CD4-positive, alpha-beta T cell treated with Interleukin-1 beta for 1 hour (primary cell): ENCODE data around the gene C5orf63.
"Not testable (repeated sequence)": the region's sequence is repeated elsewhere in the genome, so short reads cannot be mapped to it uniquely, and the experiment has no call there.

Experiments used
- DNase-seq, 2 donors: peaks; one replicate each; pipeline ENCODE4 v3.0.0-alpha.2; 2020 to 2022

Gene C5orf63

GRCh38 chr5:127070243-127070642 lies 3.1 kb downstream of the C5orf63 start:
- no peak for DNase-seq

GRCh38 chr5:127068493-127069214 lies 4.6 kb downstream of the C5orf63 start:
- no peak for DNase-seq

GRCh38 chr5:127066721-127067120 lies 6.6 kb downstream of the C5orf63 start:
- DNase-seq = no peak

- no peak for DNase-seq
These were observed 9.0 kb downstream of the C5orf63 start for GRCh38 chr5:127064253-127064840.

- DNase-seq = no peak
These were observed 9.9 kb downstream of the C5orf63 start for GRCh38 chr5:127063257-127063913.

- DNase-seq = no peak
These were observed 11.3 kb downstream of the C5orf63 start for GRCh38 chr5:127061956-127062355.

GRCh38 chr5:127061537-127061936 lies 11.8 kb downstream of the C5orf63 start:
- DNase-seq = no peak

GRCh38 chr5:127060470-127060985 lies 12.8 kb downstream of the C5orf63 start:
- DNase-seq = no peak

- no peak for DNase-seq
These were observed 16.4 kb downstream of the C5orf63 start for GRCh38 chr5:127056896-127057295.

- DNase-seq = no peak
These were observed 17.2 kb downstream of the C5orf63 start for GRCh38 chr5:127055880-127056653.

GRCh38 chr5:127053551-127053950 lies 19.8 kb downstream of the C5orf63 start:
- DNase-seq = not testable (repeated sequence)

- no peak for DNase-seq
These were observed 20.3 kb downstream of the C5orf63 start for GRCh38 chr5:127053049-127053448.

GRCh38 chr5:127051591-127051990 lies 21.7 kb downstream of the C5orf63 start:
- no peak for DNase-seq

GRCh38 chr5:127046343-127047072 lies 26.8 kb downstream of the C5orf63 start:
- no peak for DNase-seq

- DNase-seq = no peak
These were observed 30.7 kb downstream of the C5orf63 start for GRCh38 chr5:127042593-127042992.

- no peak for DNase-seq
These were observed 31.7 kb downstream of the C5orf63 start for GRCh38 chr5:127041571-127041970.

- DNase-seq = no peak
These were observed 32.3 kb downstream of the C5orf63 start for GRCh38 chr5:127040796-127041520.

GRCh38 chr5:127038550-127038949 lies 34.8 kb downstream of the C5orf63 start:
- DNase-seq = no peak

- DNase-seq = no peak
These were observed 41.5 kb downstream of the C5orf63 start for GRCh38 chr5:127031863-127032232.

- DNase-seq = peak in 1 of 2 donors; percentile 16
These were observed 42.0 kb downstream of the C5orf63 start for GRCh38 chr5:127031147-127031862.
